Measurements from ENCODE around the gene SIPA1. TPM values are rescaled to one million over a fixed set of nuclear protein-coding genes. Genes with fewer than 3 reads are reported as not detected.
A peak's percentile ranks its signal among the peaks of the same experiment; 100 is the strongest.

SIPA1 gene
- total and polyA plus RNA-seq, 4 donors: 10.6 to 43.6 (median 34.8) TPM

GRCh38 chr11:65622011-65622410 lies 15.9 kb upstream of the SIPA1 start:
- H3K4me1 ChIP-seq (ENCODE audit: control insufficient read depth, insufficient read depth, low read length): peaks cover 6% of the 10 kb centered on the region
- no peaks in the 10 kb centered on the region for H3K9me3 ChIP-seq (ENCODE audit: control insufficient read depth, insufficient read depth, low read length)
- H3K27me3 ChIP-seq (ENCODE audit: control insufficient read depth, insufficient read depth, low read length): no peaks in the 10 kb centered on the region
- H3K4me3 ChIP-seq (ENCODE audit: low read depth, low read length): no peak overlapping the region
- H3K27ac ChIP-seq (ENCODE audit: low read depth, low read length): no peak overlapping the region
- no peak for DNase-seq (ENCODE audit: low read depth in 4 of 6, low spot score in 6 of 6)
- 91% methylated on average over 16 of the region's 16 CpGs for WGBS (ENCODE audit: insufficient coverage)
- H3K36me3 ChIP-seq (ENCODE audit: control insufficient read depth, insufficient read depth, low read length): peaks cover 98% of the 10 kb centered on the region

DNA sequence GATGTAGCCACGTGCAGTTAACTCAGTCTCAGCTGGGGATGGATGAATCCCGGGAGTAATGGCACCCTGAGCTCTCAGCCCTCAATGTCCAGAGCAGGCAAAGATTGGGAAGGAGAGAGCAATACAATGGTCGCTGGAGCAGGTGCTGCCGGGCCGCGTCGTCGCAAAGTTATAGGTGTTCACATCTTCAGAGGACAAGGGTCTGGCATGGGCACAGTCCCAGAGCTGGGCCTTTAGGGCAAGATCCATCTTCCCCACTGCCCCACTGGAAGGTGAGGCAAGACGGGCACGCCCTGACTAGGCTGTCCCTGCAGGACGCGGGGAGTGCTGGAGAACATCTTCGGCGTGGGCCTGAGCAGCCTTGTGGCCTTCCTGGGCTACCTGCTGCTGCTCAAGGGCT lies 14.7 kb upstream of the SIPA1 start:
- Histone ChIP-seq H3K9me3 (ENCODE audit: control insufficient read depth, insufficient read depth, low read length) (no peaks in the 10 kb centered on the region), H3K36me3 (ENCODE audit: control insufficient read depth, insufficient read depth, low read length) (peaks cover 98% of the 10 kb centered on the region), H3K27ac (ENCODE audit: low read depth, low read length) (no peak overlapping the region), H3K4me1 (ENCODE audit: control insufficient read depth, insufficient read depth, low read length) (no peaks in the 10 kb centered on the region), H3K4me3 (ENCODE audit: low read depth, low read length) (no peak overlapping the region), H3K27me3 (ENCODE audit: control insufficient read depth, insufficient read depth, low read length) (no peaks in the 10 kb centered on the region)
- no peak for DNase-seq (ENCODE audit: low read depth in 4 of 6, low spot score in 6 of 6)
- WGBS (ENCODE audit: insufficient coverage): 94% methylated on average over 11 of the region's 14 CpGs

- Histone ChIP-seq H3K4me1 (ENCODE audit: control insufficient read depth, insufficient read depth, low read length) (no peaks in the 10 kb centered on the region), H3K36me3 (ENCODE audit: control insufficient read depth, insufficient read depth, low read length) (peaks cover 98% of the 10 kb centered on the region), H3K9me3 (ENCODE audit: control insufficient read depth, insufficient read depth, low read length) (no peaks in the 10 kb centered on the region), H3K4me3 (ENCODE audit: low read depth, low read length) (no peak overlapping the region), H3K27ac (ENCODE audit: low read depth, low read length) (no peak overlapping the region), H3K27me3 (ENCODE audit: control insufficient read depth, insufficient read depth, low read length) (no peaks in the 10 kb centered on the region)
- no peak for DNase-seq (ENCODE audit: low read depth in 4 of 6, low spot score in 6 of 6)
- 94% methylated on average over 15 of the region's 25 CpGs for WGBS (ENCODE audit: insufficient coverage)
Measured at GRCh38 chr11:65623852-65624616, 13.9 kb upstream of the SIPA1 start.

DNA sequence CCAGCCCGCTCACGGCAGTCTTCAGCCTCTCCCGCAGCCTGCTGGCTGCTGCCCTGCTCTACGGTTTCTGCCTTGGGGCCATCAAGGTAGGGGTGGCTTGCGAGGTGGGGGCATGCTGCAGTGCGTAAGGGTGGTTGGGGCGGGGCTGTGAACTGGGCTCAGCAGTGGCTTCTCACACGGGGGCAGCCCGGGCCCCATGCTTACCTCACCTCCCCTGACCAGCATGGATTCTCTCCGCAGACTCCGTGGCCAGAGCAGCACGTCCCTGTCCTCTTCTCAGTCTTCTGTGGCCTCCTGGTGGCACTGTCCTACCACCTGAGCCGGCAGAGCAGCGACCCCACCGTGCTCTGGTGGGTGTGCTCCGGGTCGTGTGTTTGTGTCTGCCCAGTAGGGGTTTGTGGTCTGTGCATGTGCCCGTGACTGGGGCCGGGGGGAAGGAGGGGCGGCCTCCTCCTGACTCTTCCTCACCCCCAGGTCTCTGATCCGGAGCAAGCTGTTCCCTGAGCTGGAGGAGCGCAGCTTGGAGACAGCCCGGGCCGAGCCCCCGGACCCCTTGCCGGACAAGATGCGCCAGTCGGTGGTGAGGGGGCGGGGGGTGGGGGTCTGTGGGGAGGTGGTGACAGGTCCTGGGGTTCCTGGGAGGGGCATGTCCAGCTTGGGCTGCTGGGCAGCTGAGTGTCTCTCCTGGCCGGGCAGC lies 12.8 kb upstream of the SIPA1 start:
- Histone ChIP-seq H3K4me1 (ENCODE audit: control insufficient read depth, insufficient read depth, low read length) (no peaks in the 10 kb centered on the region), H3K27ac (ENCODE audit: low read depth, low read length) (no peak overlapping the region), H3K27me3 (ENCODE audit: control insufficient read depth, insufficient read depth, low read length) (no peaks in the 10 kb centered on the region), H3K9me3 (ENCODE audit: control insufficient read depth, insufficient read depth, low read length) (no peaks in the 10 kb centered on the region), H3K4me3 (ENCODE audit: low read depth, low read length) (no peak overlapping the region), H3K36me3 (ENCODE audit: control insufficient read depth, insufficient read depth, low read length) (peaks cover 98% of the 10 kb centered on the region)
- no peak for DNase-seq (ENCODE audit: low read depth in 4 of 6, low spot score in 6 of 6)
- 85% methylated on average over 9 of the region's 30 CpGs for WGBS (ENCODE audit: insufficient coverage)

DNA sequence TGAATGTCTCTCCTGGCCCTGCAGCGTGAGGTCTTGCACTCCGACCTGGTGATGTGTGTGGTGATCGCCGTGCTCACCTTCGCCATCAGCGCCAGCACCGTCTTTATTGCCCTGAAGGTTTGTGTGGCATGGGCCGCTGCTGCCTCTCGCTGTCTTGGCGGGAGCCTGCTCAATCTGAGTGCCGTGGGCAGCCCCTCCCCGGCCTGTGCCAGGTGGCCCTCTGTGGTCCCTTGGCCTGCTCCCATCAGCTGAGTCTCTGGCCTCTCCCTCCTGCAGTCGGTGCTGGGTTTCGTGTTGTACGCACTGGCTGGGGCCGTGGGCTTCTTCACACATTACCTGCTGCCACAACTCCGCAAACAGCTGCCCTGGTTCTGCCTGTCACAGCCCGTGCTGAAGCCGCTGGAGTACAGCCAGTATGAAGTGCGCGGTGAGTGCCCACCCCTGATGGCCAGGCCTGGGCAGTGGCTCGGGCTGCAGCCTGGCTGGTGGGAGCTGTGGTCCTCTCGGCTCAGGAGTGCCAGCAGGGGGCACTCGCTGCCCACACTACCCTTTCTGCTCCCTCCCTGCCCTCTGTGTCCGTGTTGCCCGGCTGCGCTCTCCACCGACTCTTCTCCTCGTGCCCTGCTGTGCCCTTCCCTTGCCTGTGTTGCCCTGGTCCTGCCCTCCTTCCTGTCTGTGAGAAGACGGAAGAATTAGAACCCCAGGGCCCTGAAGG lies 12.1 kb upstream of the SIPA1 start:
- H3K27ac ChIP-seq (ENCODE audit: low read depth, low read length): no peak overlapping the region
- no peaks in the 10 kb centered on the region for H3K9me3 ChIP-seq (ENCODE audit: control insufficient read depth, insufficient read depth, low read length)
- no peaks in the 10 kb centered on the region for H3K27me3 ChIP-seq (ENCODE audit: control insufficient read depth, insufficient read depth, low read length)
- peaks cover 98% of the 10 kb centered on the region for H3K36me3 ChIP-seq (ENCODE audit: control insufficient read depth, insufficient read depth, low read length)
- no peak overlapping the region for H3K4me3 ChIP-seq (ENCODE audit: low read depth, low read length)
- peak in 2 of 6 donors; percentile 24 to 64 for DNase-seq (ENCODE audit: low read depth in 4 of 6, low spot score in 6 of 6)
- 67% methylated on average over 30 of the region's 30 CpGs for WGBS (ENCODE audit: insufficient coverage)
- no peaks in the 10 kb centered on the region for H3K4me1 ChIP-seq (ENCODE audit: control insufficient read depth, insufficient read depth, low read length)

DNA sequence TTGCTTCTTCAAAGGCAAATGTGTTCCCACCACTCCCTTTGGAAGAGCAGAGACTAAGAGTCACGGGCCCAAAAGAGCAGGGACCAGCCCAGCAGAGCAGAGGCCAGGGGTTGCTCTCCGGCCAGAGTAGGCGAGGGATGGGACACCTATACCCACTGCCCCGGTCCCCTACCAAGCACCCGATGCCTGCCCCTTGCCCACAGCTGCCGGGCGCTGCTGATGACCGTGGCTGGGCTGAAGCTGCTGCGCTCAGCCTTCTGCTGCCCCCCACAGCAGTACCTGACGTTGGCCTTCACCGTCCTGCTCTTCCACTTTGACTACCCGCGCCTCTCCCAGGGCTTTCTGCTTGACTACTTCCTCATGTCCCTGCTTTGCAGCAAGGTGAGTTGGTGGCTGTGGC lies 10.7 kb upstream of the SIPA1 start:
- Histone ChIP-seq H3K9me3 (ENCODE audit: control insufficient read depth, insufficient read depth, low read length) (no peaks in the 10 kb centered on the region), H3K27me3 (ENCODE audit: control insufficient read depth, insufficient read depth, low read length) (no peaks in the 10 kb centered on the region), H3K4me3 (ENCODE audit: low read depth, low read length) (no peak overlapping the region), H3K36me3 (ENCODE audit: control insufficient read depth, insufficient read depth, low read length) (peaks cover 98% of the 10 kb centered on the region), H3K4me1 (ENCODE audit: control insufficient read depth, insufficient read depth, low read length) (no peaks in the 10 kb centered on the region), H3K27ac (ENCODE audit: low read depth, low read length) (no peak overlapping the region)
- WGBS (ENCODE audit: insufficient coverage): 94% methylated on average over 13 of the region's 13 CpGs
- no peak for DNase-seq (ENCODE audit: low read depth in 4 of 6, low spot score in 6 of 6)

DNA sequence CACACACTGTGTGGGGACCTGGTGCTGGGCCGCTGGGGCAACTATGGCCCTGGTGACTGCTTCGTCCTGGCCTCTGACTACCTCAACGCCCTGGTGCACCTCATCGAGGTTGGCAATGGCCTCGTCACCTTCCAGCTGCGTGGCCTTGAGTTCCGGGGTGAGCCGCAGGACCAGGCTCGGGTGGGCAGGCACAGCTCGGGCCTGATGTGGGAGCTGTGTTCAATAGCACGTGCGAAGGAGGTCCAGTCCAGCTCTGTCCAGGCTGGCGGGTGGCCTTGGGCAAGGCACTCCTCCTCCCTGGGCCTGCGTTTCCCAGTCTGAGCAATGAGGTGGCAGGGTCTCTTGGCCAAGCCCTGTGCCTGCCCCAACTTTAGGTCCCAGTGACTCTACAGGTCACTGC lies 8.3 kb upstream of the SIPA1 start:
- no peaks in the 10 kb centered on the region for H3K9me3 ChIP-seq (ENCODE audit: control insufficient read depth, insufficient read depth, low read length)
- H3K4me3 ChIP-seq (ENCODE audit: low read depth, low read length): no peak overlapping the region
- no peaks in the 10 kb centered on the region for H3K27me3 ChIP-seq (ENCODE audit: control insufficient read depth, insufficient read depth, low read length)
- DNase-seq (ENCODE audit: low read depth in 4 of 6, low spot score in 6 of 6): no peak
- peaks cover 97% of the 10 kb centered on the region for H3K36me3 ChIP-seq (ENCODE audit: control insufficient read depth, insufficient read depth, low read length)
- H3K4me1 ChIP-seq (ENCODE audit: control insufficient read depth, insufficient read depth, low read length): no peaks in the 10 kb centered on the region
- WGBS (ENCODE audit: insufficient coverage): 97% methylated on average over 14 of the region's 14 CpGs
- no peak overlapping the region for H3K27ac ChIP-seq (ENCODE audit: low read depth, low read length)

- H3K9me3 ChIP-seq (ENCODE audit: control insufficient read depth, insufficient read depth, low read length): no peaks in the 10 kb centered on the region
- WGBS (ENCODE audit: insufficient coverage): 85% methylated on average over 7 of the region's 11 CpGs
- H3K27me3 ChIP-seq (ENCODE audit: control insufficient read depth, insufficient read depth, low read length): no peaks in the 10 kb centered on the region
- no peak overlapping the region for H3K4me3 ChIP-seq (ENCODE audit: low read depth, low read length)
- no peaks in the 10 kb centered on the region for H3K4me1 ChIP-seq (ENCODE audit: control insufficient read depth, insufficient read depth, low read length)
- no peak for DNase-seq (ENCODE audit: low read depth in 4 of 6, low spot score in 6 of 6)
- H3K36me3 ChIP-seq (ENCODE audit: control insufficient read depth, insufficient read depth, low read length): peaks cover 97% of the 10 kb centered on the region
- H3K27ac ChIP-seq (ENCODE audit: low read depth, low read length): no peak overlapping the region
Measured at GRCh38 chr11:65630215-65630614, 7.7 kb upstream of the SIPA1 start.

DNA sequence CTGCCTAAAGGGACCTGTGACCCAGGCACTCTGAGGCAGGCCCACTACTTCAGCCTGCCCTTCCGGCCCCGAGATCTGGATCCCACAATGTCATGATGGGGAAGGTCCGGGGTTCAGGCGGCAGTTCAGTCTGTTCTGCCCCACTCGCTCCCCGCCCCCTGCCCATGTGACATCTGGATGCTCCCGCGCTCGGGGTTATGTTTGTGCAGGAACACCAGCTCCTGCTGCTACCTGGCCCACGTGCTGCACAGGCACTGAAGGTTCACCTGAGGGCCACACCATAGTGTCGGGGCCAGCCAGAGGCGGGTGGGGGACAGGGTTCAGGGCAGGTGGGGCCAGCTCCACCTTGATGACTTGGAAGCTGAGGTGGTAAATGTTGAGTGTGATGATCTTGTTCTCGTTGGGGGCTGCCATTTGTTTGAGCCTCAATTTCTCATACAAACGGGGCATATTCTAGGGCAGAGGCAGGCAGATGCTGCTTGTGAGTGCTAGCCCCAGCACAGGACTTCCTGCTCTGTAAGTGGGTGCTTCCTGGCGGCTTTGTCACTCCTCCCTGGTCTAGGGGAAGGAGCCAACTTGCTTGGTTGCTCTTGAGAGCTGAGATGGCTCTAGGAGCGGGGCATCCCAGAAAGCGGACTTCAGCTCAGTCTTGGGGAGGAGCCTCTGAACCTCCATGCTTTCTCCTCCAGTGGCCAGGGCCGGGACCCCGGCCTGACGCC lies 4.4 kb upstream of the SIPA1 start:
- Histone ChIP-seq H3K4me1 (ENCODE audit: control insufficient read depth, insufficient read depth, low read length) (peaks cover 21% of the 10 kb centered on the region), H3K36me3 (ENCODE audit: control insufficient read depth, insufficient read depth, low read length) (peaks cover 87% of the 10 kb centered on the region), H3K9me3 (ENCODE audit: control insufficient read depth, insufficient read depth, low read length) (no peaks in the 10 kb centered on the region), H3K27ac (ENCODE audit: low read depth, low read length) (no peak overlapping the region), H3K27me3 (ENCODE audit: control insufficient read depth, insufficient read depth, low read length) (no peaks in the 10 kb centered on the region), H3K4me3 (ENCODE audit: low read depth, low read length) (no peak overlapping the region)
- DNase-seq (ENCODE audit: low read depth in 4 of 6, low spot score in 6 of 6): no peak
- 92% methylated on average over 19 of the region's 20 CpGs for WGBS (ENCODE audit: insufficient coverage)

Data from spinal cord (tissue), 10 donors.